MM.1S (cell line): ENCODE results near the gene CREB5.

Source experiments
- DNase-seq: peaks from one replicate; pipeline ENCODE4 v3.0.0-alpha.2; 2015
- H2AFZ ChIP-seq: fragments of 300-600 bp; sonication (generic); 2 replicates; pipeline ENCODE4 v1.6.0; 2016; ENCODE audit warnings: antibody characterized with exemption, low read length
- H3F3A ChIP-seq: fragments of 300-600 bp; sonication (generic); 2 replicates; pipeline ENCODE4 v1.6.1; 2016; ENCODE audit warnings: mild to moderate bottlenecking, antibody characterized with exemption, low read length, moderate library complexity, mixed read lengths; ENCODE audit not compliant: insufficient read depth
- H3K27ac ChIP-seq: fragments of 300-600 bp; sonication (generic); 2 replicates; pipeline ENCODE4 v1.5.1; 2016; ENCODE audit warnings: mild to moderate bottlenecking, low read length
- H3K27me3 ChIP-seq: fragments of 300-600 bp; sonication (generic); replicated peaks from 2 replicates; pipeline ENCODE4 v1.6.0; 2016; ENCODE audit warnings: low read length; ENCODE audit not compliant: insufficient read depth
- H3K36me3 ChIP-seq: fragments of 300-600 bp; sonication (generic); replicated peaks from 2 replicates; pipeline ENCODE4 v1.6.1; 2016; ENCODE audit warnings: mild to moderate bottlenecking, low read length, mixed read lengths; ENCODE audit not compliant: insufficient read depth
- H3K4me1 ChIP-seq: fragments of 300-600 bp; sonication (generic); 2 replicates; pipeline ENCODE4 v1.6.1; 2016; ENCODE audit warnings: low read length, mixed read lengths
- H3K4me2 ChIP-seq: fragments of 300-600 bp; sonication (generic); 2 replicates; pipeline ENCODE4 v1.6.0; 2016; ENCODE audit warnings: low read depth, low read length
- H3K4me3 ChIP-seq: fragments of 300-600 bp; sonication (generic); 2 replicates; pipeline ENCODE4 v1.5.1; 2016; ENCODE audit warnings: low read length, mixed read lengths
- H3K79me2 ChIP-seq: fragments of 300-600 bp; sonication (generic); 2 replicates; pipeline ENCODE4 v1.6.1; 2016; ENCODE audit warnings: mixed run types, low read length, mixed read lengths
- H3K9ac ChIP-seq: fragments of 300-600 bp; sonication (generic); 2 replicates; pipeline ENCODE4 v1.6.1; 2016; ENCODE audit warnings: low read length, mixed read lengths
- H3K9me2 ChIP-seq: fragments of 300-600 bp; sonication (generic); replicated peaks from 2 replicates; pipeline ENCODE4 v1.6.1; 2016; ENCODE audit warnings: mild to moderate bottlenecking, low read length, mixed read lengths; ENCODE audit not compliant: insufficient read depth
- H3K9me3 ChIP-seq: fragments of 300-600 bp; sonication (generic); replicated peaks from 2 replicates; pipeline ENCODE4 v1.6.1; 2016; ENCODE audit warnings: mild to moderate bottlenecking, low read length, mixed read lengths; ENCODE audit not compliant: insufficient read depth
- H4K20me1 ChIP-seq: fragments of 300-600 bp; sonication (generic); 2 replicates; pipeline ENCODE4 v1.6.1; 2016; ENCODE audit warnings: mild to moderate bottlenecking, low read length, moderate library complexity, mixed read lengths; ENCODE audit not compliant: insufficient read depth
- CTCF ChIP-seq: fragments of 300-600 bp; sonication (generic); IDR thresholded peaks from 2 replicates; pipeline ENCODE4 v1.5.1; 2016; ENCODE audit warnings: antibody characterized with exemption, low read length, mixed read lengths
- EZH2 ChIP-seq: fragments of 300-600 bp; sonication (generic); optimal IDR thresholded peaks from 2 replicates; pipeline ENCODE3; 2017; ENCODE audit warnings: low read depth, mild to moderate bottlenecking, antibody characterized with exemption, low read length, mixed read lengths
- EZH2phosphoT487 ChIP-seq: fragments of 300-600 bp; sonication (generic); IDR thresholded peaks from 2 replicates; pipeline ENCODE4 v1.6.1; 2018; ENCODE audit warnings: antibody characterized with exemption, low read length

CREB5 gene

GRCh38 chr7:28425496-28425895 is 13.2 kb downstream of the CREB5 start:
- H3K4me2 ChIP-seq = no peak overlapping the region
- H3K79me2 ChIP-seq = no peaks in the 10 kb centered on the region
- no peaks in the 10 kb centered on the region for H3K9me2 ChIP-seq
- DNase-seq = no peak
- H4K20me1 ChIP-seq = no peaks in the 10 kb centered on the region
- no peaks in the 10 kb centered on the region for H3K4me1 ChIP-seq
- H3K36me3 ChIP-seq = no peaks in the 10 kb centered on the region
- no peaks in the 10 kb centered on the region for H3K9me3 ChIP-seq
- H3F3A ChIP-seq = no peaks in the 10 kb centered on the region
- TF ChIP-seq EZH2phosphoT487 (no peak), CTCF (no peak), EZH2 (no peak)
- H3K27ac ChIP-seq = no peak overlapping the region
- H3K4me3 ChIP-seq = no peak overlapping the region
- no peak overlapping the region for H2AFZ ChIP-seq
- no peaks in the 10 kb centered on the region for H3K27me3 ChIP-seq
- H3K9ac ChIP-seq = no peak overlapping the region

GRCh38 chr7:28427236-28427635 is 14.9 kb downstream of the CREB5 start:
- Histone ChIP-seq H3K9me3 (no peaks in the 10 kb centered on the region), H3K9ac (no peak overlapping the region), H3K4me3 (no peak overlapping the region), H4K20me1 (no peaks in the 10 kb centered on the region), H3K9me2 (no peaks in the 10 kb centered on the region), H3F3A (no peaks in the 10 kb centered on the region), H3K4me1 (no peaks in the 10 kb centered on the region), H3K27me3 (no peaks in the 10 kb centered on the region), H2AFZ (no peak overlapping the region), H3K79me2 (no peaks in the 10 kb centered on the region), H3K36me3 (no peaks in the 10 kb centered on the region), H3K27ac (no peak overlapping the region), H3K4me2 (no peak overlapping the region)
- TF ChIP-seq CTCF (no peak), EZH2 (no peak), EZH2phosphoT487 (no peak)
- DNase-seq = no peak

- H2AFZ ChIP-seq = no peak overlapping the region
- no peaks in the 10 kb centered on the region for H3K36me3 ChIP-seq
- H3K9ac ChIP-seq = no peak overlapping the region
- no peaks in the 10 kb centered on the region for H3K4me1 ChIP-seq
- no peaks in the 10 kb centered on the region for H3K27me3 ChIP-seq
- no peak for DNase-seq
- H3K4me2 ChIP-seq = no peak overlapping the region
- H3K4me3 ChIP-seq = no peak overlapping the region
- no peaks in the 10 kb centered on the region for H4K20me1 ChIP-seq
- TF ChIP-seq EZH2 = no peak
- TF ChIP-seq EZH2phosphoT487 = no peak
- TF ChIP-seq CTCF = no peak
- H3F3A ChIP-seq = no peaks in the 10 kb centered on the region
- H3K9me2 ChIP-seq = no peaks in the 10 kb centered on the region
- no peaks in the 10 kb centered on the region for H3K9me3 ChIP-seq
- H3K79me2 ChIP-seq = no peaks in the 10 kb centered on the region
- no peak overlapping the region for H3K27ac ChIP-seq
Measured at GRCh38 chr7:28430616-28431015, 18.3 kb downstream of the CREB5 start.
